GM12878 (cell line): ENCODE data around the gene KLHL18.

Experiments used
- FOXK2 ChIP-seq: fragments of 450-650 bp; IDR thresholded peaks from 2 replicates; pipeline ENCODE4 v1.6.1; 2017; ENCODE audit warnings: mild to moderate bottlenecking, moderate library complexity
- NFXL1 ChIP-seq: fragments of 450-650 bp; IDR thresholded peaks from 2 replicates; pipeline ENCODE4 v1.6.1; 2017; ENCODE audit warnings: antibody characterized with exemption, mild to moderate bottlenecking, borderline replicate concordance
- NR2C1 ChIP-seq: fragments of 450-650 bp; IDR thresholded peaks from 2 replicates; pipeline ENCODE4 v1.6.1; 2017; ENCODE audit warnings: antibody characterized with exemption, mild to moderate bottlenecking, moderate library complexity
- RFX5 ChIP-seq: IDR thresholded peaks from 2 replicates; pipeline ENCODE4 v1.6.1; 2011; ENCODE audit warnings: low read depth, low read length, improper control_type of control experiment
- SIN3A ChIP-seq: IDR thresholded peaks from 2 replicates; pipeline ENCODE4 v1.6.1; 2012; ENCODE audit warnings: low read depth, low read length, improper control_type of control experiment
- TF ChIP-seq, protein P1 (sequence below), 3 experiments: IDR thresholded peaks in 2 of 3; conservative IDR thresholded peaks in 1 of 3; 2 replicates each; pipeline ENCODE4 v1.5.1; 2011; ENCODE audit warnings: low read depth in 3 of 3, low read length in 3 of 3, mild to moderate bottlenecking in 3 of 3, control low read depth in 2 of 3, moderate library complexity in 2 of 3, inconsistent platforms in 1 of 3, mixed read lengths in 1 of 3; ENCODE audit not compliant: control insufficient read depth in 2 of 3, insufficient read depth in 1 of 3; ENCODE audit errors: extremely low read depth in 1 of 3
- TF ChIP-seq, protein P2 (sequence below): IDR thresholded peaks from 2 replicates; pipeline ENCODE4 v1.6.1; 2012; ENCODE audit warnings: mild to moderate bottlenecking, low read depth, low read length

DNA sequence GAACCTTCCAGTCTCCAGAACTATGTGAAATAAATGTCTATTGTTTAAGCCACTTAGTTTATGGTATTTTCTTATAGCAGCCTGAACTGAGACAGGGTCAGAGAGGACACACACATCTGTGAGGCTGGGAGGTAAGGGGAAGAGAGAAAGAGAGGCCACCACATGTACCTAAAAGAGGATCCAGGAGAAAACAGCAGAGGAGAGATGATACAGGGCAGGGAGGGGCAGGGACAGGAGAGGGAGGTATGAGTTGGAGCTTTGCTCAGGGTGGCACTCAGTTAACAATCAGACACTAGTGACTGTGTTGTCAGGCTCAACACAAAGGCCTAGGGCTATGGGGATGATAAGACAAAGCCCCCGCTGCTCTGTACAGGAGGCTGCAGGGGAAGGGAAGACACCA is 17.7 kb upstream of the KLHL18 start:
- TF ChIP-seq, protein P1, sequence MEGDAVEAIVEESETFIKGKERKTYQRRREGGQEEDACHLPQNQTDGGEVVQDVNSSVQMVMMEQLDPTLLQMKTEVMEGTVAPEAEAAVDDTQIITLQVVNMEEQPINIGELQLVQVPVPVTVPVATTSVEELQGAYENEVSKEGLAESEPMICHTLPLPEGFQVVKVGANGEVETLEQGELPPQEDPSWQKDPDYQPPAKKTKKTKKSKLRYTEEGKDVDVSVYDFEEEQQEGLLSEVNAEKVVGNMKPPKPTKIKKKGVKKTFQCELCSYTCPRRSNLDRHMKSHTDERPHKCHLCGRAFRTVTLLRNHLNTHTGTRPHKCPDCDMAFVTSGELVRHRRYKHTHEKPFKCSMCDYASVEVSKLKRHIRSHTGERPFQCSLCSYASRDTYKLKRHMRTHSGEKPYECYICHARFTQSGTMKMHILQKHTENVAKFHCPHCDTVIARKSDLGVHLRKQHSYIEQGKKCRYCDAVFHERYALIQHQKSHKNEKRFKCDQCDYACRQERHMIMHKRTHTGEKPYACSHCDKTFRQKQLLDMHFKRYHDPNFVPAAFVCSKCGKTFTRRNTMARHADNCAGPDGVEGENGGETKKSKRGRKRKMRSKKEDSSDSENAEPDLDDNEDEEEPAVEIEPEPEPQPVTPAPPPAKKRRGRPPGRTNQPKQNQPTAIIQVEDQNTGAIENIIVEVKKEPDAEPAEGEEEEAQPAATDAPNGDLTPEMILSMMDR (IDR thresholded peaks at IDR 0.05 in 2 of 3, conservative IDR thresholded peaks at IDR 0.05 in 1 of 3; ENCODE audit: control insufficient read depth in 2 of 3, extremely low read depth in 1 of 3, insufficient read depth in 1 of 3, low read depth in 3 of 3, low read length in 3 of 3), result no peak
- TF ChIP-seq SIN3A, result no peak
- no peak for TF ChIP-seq NR2C1
- TF ChIP-seq, protein P2, sequence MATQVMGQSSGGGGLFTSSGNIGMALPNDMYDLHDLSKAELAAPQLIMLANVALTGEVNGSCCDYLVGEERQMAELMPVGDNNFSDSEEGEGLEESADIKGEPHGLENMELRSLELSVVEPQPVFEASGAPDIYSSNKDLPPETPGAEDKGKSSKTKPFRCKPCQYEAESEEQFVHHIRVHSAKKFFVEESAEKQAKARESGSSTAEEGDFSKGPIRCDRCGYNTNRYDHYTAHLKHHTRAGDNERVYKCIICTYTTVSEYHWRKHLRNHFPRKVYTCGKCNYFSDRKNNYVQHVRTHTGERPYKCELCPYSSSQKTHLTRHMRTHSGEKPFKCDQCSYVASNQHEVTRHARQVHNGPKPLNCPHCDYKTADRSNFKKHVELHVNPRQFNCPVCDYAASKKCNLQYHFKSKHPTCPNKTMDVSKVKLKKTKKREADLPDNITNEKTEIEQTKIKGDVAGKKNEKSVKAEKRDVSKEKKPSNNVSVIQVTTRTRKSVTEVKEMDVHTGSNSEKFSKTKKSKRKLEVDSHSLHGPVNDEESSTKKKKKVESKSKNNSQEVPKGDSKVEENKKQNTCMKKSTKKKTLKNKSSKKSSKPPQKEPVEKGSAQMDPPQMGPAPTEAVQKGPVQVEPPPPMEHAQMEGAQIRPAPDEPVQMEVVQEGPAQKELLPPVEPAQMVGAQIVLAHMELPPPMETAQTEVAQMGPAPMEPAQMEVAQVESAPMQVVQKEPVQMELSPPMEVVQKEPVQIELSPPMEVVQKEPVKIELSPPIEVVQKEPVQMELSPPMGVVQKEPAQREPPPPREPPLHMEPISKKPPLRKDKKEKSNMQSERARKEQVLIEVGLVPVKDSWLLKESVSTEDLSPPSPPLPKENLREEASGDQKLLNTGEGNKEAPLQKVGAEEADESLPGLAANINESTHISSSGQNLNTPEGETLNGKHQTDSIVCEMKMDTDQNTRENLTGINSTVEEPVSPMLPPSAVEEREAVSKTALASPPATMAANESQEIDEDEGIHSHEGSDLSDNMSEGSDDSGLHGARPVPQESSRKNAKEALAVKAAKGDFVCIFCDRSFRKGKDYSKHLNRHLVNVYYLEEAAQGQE, result no peak
- TF ChIP-seq NFXL1, result no peak
- no peak for TF ChIP-seq FOXK2
- TF ChIP-seq RFX5, result no peak
